ENCODE measurements around the gene SEC14L1.

DNA sequence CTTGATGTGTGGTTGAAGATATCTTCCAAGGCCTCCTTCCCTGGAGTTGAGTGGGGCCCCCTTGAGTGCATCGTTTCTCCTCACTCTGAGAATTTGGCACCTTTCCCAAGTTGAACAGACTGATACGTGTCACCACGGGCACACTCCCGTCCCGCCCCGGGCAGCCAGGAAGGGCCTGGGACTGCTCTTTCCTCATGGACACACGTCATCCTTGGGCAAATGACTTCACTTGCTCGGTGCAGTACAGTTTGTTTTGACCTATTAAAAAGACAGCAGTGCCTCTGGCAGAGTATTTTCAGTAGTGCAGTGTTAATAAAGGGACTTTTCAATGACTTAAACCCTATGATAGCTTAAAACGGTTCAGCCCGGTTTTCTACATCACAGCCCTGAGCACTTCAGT lies 59.9 kb downstream of the SEC14L1 start:
- TF ChIP-seq POLR2AphosphoS5 (IDR thresholded peaks at IDR 0.05; ENCODE audit: low read depth, low read length) (no peak), SPI1 (IDR thresholded peaks at IDR 0.05; ENCODE audit: low read depth, low read length) (no peak), POLR2A (IDR thresholded peaks at IDR 0.05; ENCODE audit: low read depth, low read length) (no peak)
